Stimulated activated CD4-positive, alpha-beta T cell treated with anti-CD3 and anti-CD28 coated beads, TNF-alpha, amount 100 ng/mL, for 24 hours (primary cell): ENCODE results near the gene GCNT4.
"Not testable (repeated sequence)": the region's sequence is repeated elsewhere in the genome, so short reads cannot be mapped to it uniquely, and the experiment has no call there.

ENCODE experiments used
- DNase-seq, 3 experiments: peaks; one replicate each; pipeline ENCODE4 v3.0.0-alpha.2; 2020; ENCODE audit warnings: low read depth in 3 of 3

GCNT4 gene, protein sequence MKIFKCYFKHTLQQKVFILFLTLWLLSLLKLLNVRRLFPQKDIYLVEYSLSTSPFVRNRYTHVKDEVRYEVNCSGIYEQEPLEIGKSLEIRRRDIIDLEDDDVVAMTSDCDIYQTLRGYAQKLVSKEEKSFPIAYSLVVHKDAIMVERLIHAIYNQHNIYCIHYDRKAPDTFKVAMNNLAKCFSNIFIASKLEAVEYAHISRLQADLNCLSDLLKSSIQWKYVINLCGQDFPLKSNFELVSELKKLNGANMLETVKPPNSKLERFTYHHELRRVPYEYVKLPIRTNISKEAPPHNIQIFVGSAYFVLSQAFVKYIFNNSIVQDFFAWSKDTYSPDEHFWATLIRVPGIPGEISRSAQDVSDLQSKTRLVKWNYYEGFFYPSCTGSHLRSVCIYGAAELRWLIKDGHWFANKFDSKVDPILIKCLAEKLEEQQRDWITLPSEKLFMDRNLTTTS

DNA sequence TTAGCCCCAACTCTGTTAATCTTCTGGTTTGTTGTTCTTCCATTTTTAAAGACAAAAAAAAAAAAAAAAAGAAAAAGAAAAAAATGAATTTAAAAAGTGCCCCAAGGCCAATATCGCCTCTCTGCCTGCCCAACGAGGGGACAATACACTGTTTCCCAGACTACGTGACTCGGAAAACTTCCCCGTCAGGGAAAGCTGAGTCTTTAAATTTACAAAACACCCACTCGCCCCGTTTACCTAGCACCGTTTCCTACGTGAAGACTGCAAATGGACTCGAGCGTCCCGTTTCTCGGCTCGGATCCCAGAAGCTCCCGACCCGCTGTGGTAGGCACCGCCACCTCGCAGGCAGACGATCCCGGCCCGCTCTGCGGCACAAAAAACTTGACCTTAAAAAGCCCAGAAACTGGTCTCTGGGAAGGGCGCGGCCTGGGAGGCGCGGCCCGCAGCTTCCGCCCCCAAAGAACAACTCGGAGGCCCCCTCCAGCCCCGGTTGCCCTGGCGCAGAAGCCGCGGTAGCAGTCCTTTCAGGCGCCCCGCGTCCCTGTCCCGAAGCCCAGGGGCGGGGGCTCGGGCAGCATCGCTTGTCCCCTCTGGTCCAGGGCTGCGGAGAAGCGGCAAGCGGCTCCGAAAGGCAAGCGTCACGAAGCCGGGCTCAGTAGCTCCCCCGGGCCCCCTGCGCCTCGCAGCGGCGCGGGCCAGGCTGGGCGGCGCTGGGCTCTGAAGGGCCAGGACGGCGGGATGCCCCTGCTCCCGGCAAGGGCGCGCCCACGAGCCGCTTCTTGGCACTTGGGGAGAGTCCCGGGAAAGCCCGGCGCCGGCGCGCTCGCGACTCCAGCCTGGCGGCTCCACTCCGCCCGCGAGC is at the start of gene GCNT4:
GCNT4 (minus strand) TSS at position 367 of the 862 bp plus-strand sequence. CDS start 22,521 bp downstream, outside the sequence.
- DNase-seq = peak in 1 of 3 experiments; percentile 53

DNA sequence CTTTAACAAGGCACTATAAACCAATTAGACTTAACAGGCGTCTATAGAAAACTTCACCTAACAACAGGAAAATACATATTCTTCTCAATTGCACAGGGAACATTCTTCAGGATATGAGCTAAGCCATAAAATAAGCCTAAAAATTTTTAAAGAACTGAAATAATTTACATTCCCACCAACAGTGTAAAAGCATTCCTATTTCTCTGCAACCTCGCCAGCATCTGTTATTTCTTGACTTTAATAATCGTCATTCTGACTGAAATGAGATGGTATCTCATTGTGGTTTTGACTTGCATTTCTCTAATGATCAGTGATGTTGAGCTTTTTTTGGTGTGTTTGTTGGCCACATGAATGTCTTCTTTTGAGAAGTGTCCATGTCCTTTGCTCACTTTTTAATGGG is 43.6 kb upstream of the GCNT4 start:
- not testable (repeated sequence) for DNase-seq

DNA sequence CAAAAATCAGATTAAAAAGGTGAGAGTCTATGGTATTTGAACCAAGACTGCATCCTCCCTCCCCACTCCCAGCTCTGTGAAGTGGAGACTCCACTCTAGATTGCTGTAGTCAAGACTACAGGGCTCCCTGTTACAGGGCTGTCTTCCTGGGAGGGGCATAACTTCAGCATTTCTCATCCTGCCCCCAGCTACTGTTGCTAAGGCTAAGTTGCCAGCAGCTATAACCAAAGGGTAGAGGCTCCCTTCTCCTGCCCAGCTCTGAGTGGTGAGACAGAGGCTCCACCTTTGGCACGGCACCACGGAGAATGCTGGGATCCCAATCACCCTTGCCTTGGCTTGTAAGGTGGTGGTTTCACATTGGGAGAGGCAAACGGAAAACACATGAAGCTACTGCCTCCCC is 39.2 kb upstream of the GCNT4 start:
- no peak for DNase-seq

DNA sequence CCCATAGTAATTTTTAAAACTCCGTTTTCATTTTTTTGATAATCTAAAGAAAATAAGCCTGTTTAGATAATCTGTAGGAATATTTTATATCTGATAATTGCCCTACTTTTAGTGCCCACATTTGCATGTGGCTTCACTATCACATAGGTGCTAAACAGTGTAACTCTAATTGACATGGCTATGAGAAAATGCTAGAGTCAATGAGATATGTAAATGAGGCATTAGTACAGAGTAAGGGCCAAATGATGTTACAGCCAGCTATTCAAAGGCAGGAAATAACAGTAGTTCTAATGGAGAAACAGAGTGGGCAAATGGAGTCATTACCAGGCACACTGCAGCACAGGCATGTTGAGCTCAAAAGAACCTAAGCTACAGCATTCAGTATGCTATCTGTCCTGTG is 37.3 kb upstream of the GCNT4 start:
- no peak for DNase-seq

DNA sequence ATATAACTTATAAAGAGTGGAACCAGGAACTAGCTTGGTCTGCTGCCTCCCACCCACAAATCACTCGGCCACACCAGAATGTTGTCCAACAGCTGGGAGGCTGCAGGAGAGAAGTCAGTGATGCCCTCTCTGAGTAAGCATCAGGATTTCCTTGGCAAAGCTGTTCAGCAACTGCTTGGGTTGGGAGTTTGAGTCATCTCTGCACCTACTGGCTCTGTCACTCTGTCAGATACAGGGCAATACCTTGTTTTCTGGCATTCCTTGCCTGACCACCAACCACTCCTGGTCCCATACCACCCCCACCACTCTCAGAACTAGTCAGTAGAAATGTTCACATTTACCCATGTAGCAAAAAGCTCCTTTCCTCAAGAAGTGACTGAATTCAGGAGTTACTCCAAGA is 36.8 kb upstream of the GCNT4 start:
- peak in 1 of 3 experiments; percentile 11 for DNase-seq

DNA sequence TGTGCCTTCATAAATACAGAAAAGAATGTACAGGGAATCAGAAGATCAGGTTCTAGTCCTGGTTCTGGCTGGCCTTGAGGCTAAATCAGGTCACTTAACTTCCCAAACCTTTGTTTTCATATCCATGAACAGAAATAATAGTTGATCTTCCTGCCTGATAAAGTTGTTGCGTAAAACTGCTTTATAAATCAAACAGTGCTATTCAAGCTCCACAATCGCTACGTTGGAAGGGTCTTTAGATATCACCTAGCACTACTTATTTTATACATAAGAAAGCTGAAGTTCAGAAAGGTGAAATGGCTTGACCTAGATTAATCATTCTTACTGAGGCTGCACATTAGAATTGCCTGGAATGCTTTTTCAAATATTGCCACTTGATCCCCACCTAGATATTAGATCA is 36.3 kb upstream of the GCNT4 start:
- DNase-seq = no peak

DNA sequence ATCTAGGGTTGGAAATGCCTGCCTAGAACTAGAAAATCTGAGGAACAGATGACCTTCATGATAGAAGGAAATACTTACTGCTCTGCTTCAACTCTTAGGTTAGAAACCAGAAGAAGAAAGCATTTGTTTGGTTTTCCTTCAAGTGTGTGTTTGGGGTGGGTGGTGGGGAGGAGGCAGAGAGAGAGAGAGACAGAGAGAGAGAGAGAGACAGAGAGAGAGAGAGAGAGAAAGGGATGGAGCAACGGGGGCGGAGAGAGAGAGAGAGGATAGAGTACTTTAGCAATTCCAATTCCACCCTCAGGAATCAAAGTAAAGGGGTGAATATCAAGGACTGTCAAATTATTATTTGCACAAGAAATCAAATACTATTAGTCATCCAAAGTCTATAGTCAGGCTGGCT is 29.2 kb upstream of the GCNT4 start:
- no peak for DNase-seq

DNA sequence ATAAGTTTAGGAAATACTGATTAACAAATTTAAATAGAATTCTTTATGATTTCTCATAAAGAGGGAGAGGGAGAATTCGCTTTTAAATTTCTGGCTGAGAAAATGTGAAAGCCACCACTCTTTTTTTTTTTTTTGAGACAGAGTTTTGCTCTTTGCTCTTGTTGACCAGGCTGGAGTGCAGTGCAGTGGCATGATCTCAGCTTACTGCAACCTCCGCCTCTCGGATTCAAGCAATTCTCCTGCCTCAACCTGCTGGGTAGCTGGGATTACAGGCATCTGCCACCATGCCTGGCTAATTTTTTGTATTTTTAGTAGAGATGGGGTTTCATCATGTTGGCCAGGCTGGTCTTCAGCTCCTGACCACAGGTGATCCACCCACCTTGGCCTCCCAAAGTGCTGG is 27.0 kb upstream of the GCNT4 start:
- DNase-seq = not testable (repeated sequence)

DNA sequence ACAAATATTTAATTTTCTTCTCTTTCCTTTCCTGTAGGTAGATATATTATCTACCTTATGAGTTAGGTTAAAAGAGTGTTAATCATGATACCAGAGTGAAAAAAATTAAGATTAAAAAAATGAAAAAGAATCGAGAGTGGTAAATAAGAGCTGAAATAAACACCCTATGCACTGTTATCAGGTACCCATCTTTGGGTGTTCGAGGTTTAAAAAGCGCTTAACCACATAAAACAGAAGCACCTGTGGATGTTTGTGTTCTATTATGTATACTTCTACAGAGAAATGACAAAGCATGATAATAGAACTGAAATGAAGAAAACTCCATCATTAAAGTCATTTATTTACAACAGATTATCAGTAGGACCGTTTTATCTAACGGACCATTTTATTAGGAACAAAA is 25.7 kb upstream of the GCNT4 start:
- no peak for DNase-seq

DNA sequence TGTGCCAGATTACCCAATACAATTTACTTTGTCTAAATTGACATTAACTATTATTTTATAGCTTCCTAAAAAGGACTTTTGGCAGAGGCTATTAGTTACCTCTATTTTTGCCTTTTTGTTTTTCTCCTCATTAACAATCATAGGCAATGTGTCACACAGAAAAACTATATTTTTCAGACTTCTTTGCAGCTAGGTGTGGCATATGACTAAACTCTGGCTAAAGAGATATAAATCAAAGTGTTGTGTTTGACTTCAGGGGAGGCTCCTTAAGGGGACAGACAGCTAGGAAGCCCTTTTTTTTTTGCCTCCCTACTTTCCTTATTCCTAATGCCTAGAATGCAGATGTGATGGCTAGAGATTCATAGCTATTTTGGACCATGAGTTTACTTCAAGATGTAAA is 19.7 kb upstream of the GCNT4 start:
- no peak for DNase-seq

DNA sequence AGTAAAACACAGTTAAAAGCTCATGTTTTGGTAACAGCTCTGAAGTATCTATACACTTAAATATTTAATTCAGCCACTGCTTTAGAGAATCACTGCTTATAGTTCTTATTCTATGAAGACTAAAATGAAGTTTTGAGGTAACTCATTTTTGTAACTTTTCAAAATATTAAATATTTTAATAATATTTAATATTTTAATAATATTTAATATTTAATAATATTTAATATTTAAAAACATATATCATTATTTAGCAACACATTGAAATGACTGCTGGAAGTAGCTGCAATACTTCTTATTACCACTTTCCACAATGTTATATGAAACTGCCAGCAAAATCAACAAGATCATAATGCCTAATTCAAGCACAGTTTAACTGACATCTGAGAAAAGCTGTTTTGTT is 18.7 kb upstream of the GCNT4 start:
- no peak for DNase-seq

DNA sequence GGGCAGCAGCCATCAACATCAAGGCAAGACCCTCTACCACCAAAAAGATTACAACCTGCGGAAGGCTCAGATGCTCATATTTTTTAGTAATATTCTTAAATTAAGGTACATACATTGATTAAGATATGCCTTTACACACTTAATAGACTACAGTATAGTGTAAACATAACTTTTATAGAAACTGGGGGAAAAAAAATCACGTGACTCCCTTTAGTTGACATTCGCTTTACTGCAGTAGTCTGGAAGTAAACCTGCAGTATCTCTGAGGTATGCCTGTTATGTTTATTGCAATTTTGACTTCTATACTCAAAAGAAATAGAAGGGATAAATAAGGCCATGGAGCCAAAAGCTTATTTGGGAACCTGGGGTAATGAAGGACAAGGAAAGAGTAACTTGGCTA is 15.1 kb upstream of the GCNT4 start:
- DNase-seq = no peak

DNA sequence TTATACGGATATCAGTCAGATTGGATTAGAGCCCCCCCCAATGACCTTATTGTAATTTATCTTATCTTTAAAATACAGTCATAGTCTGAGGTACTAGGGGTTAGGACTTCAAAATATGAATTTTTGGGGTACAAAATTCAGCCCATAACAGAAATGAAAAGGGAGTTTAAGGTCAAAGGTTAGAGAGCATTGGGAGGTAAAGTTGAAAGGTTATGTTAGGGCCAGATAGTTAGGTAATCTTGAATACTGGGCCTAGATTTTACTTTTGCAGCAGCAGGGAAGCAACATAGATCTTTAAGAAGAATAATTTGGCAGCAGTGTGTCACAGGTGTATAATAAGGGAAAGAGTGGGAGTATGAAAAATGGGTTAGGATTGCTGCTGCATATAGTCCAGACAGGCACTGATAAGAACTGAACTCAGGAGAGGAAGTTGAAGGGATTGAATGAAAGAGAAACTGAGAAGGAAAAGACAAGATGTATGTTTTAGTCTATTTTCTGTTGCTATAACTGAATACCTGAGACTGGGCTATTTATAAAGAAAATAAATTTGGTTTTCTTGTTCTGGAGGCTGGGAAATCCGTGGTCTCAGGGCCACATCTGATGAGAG is 10.7 kb upstream of the GCNT4 start:
- no peak for DNase-seq

DNA sequence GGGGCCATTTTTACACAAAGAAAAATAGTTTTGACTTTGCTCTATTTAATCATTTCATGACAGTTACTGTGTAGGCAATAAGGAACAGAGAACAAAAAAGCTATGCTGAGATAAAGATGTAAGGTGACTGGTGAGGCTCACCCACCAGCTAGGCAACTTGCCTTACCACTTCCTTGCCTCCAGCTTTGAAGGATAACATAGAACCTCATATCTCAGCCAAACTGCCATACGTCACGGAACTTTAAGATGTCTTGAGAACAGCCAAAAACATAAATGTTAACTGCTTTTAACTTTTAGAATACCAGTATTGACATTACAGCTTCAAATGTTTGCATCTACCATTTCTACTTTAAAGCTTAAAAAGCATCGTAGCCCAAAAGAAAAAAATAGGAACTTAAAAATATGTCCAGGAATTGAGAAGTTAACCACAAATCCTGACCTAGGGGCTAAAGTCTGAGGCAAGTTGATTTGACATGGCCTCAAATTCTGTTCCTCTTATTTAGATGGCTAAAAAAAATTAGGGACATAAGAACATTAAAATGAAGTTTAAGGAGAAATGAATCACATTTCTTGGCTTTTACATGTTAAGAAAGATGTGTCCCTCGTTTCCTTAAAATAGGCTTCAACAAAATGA is 7.7 kb upstream of the GCNT4 start:
- DNase-seq = peak in 1 of 3 experiments; percentile 22

DNA sequence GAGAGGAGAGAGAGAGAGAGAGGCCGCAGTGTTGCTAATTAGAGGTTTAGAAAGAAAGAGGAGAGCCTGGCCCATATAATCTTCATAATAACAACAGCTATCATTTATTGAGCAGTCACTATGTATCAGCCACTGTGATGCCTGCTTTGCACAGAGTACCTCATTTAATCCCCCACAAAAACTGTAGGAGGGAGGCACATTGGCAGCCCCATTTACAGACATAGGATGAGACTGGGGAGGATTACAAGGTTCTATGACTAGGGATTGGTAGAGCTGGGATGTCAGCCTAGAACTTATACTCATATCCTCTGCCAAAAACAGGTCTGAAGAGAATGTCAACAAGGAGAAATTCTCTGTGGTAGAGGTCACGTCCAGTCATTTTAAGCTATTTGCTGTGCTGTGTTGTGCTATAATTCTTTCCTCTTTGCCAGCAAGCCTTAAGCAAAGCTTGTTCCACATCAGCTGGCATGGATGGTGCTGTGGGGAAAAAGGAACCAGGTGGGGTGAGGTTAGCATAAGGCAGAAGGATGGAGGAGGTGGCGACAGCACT is 6.7 kb upstream of the GCNT4 start:
- DNase-seq = no peak

DNA sequence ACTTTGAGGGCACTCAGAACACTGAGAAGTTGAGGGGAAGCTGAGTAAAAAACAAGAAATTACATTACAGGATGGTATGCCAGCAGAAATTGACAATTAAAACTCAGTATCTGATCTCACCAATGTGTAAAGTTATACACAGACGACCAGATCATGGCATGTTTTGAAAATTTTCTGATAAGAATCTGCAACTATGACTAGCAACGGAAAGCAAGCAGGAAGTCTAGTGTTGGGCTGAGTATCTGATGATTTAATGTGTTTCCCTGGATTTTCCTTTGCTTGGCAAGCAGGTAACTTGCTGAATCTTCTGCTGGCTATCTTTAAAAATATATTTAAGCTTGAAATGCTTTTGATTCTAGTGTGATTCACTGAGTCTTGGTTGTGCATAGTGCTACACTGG is 5.2 kb upstream of the GCNT4 start:
- DNase-seq = no peak

DNA sequence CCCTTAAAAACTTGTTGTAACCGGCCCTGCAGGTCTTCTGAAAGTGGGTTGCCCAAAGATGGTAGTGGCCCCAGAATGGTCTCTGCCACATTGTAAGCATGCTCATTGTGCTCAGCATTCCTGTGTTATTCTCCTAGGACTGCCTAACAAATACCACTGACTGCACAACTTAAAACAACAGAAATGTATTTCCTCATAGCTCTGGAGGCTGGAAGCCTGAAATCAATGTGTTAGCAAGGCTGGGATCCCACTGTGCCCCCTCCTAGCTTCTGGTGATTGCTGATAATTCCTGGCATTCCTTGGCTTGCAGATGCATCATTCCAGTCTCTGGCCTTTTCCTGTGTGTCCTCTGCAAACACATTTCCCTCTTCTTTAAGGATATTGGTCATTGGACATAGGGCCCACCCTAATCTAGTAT is 3.4 kb upstream of the GCNT4 start:
- DNase-seq = no peak

DNA sequence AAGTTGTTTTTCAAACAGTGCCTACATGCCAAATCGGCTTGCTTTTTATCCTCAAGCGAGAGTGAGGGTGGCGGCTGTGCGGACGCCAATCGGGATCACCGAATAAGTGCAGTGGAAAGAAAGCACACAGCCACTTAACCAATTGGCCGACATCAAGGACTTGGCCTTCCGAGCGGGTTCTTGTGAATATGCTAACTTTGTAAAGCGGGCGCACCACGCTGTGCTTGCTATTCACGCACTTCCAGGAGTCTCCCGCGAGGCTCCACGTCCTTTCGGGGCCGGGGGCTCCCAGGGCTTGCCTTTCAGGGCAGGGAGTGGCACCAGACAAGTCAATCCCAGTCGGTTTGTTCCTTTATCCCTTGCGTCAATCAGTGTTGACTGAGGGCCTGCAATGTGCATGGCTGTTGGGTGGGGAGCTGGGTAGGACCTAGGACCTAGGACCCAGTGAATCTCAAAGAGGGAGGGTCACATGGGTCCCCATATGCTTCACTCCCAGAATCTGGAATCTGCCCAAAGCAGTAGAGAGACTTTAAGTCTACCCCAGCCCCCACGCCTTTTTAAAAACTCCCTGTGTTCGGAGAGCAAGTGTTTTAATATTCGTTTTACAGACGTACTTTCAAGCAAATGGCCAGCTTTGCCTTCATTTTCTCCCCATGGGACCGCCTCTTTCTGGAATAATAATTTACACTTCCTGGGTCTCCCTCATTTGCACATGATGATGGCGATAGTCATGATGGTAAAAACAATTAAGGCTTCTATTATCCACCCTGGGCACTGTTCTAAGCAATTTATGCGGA is 2.0 kb upstream of the GCNT4 start:
- no peak for DNase-seq

DNA sequence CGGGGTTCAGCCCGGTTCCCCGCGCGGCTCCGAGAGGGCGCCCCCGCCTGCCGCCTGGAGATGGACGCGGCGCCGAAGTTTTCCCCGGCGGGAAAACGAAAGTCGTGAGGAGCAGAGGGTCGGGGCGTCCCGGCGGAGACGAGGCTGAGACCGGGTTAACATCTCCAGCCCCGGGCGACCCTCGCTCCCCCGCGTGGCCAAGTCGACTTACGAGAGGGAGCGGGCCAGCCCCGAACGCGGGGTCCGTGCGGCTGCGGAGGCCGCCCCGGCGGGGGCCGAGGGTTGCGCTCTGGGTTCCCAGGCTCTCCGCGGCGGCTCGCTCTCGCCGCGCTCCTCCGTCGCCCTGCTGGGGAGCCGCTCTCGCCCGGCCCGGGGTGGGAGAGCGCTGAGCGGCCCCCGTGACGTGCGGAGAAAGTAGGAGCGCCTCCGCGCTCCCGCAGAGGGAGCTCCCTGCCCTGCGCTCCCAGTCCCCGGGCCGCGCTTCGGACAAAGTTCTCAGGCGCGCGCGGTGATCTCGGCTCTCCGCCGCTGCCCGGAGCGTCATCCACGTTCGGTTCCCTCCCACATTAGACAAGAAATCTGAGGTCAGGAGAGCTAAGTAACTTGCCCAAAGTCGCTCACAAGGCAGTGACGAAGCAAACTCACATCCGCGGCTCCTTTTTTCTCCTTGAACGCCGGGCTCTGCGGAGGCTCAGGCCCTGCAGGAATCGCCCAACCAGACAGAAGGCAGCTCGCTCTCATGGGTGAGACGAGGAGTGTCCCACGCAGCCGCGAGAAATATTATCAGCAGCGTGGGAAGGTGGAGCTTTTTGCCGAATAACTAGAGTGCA is 1.2 kb upstream of the GCNT4 start:
- peak in 2 of 3 experiments; percentile 27 to 47 for DNase-seq

DNA sequence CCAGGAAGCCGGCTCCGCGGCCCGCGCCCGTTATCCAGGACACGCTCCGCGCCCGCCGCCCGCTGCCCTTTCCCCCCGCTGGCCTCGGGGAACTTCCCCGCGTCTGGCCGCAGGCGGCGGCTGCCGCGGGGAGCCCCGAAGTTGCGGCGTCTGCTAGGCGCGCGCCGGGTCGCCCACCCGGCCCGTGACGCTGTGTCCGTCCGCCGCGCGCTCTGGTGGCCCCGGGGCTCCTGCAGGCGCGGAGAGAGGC is 621 bp upstream of the GCNT4 start:
- no peak for DNase-seq
